Hepatocyte (in vitro differentiated cells): ENCODE results near the gene PLK5.

Source experiments
- CTCF ChIP-seq: fragments of 200-600 bp; sonication (generic); IDR thresholded peaks from 2 replicates; pipeline ENCODE4 v1.5.1; 2016; ENCODE audit warnings: antibody characterized with exemption, mild to moderate bottlenecking; ENCODE audit not compliant: poor library complexity
- EZH2 ChIP-seq: fragments of 200-600 bp; sonication (generic); IDR thresholded peaks from 2 replicates; pipeline ENCODE4 v1.6.1; 2016; ENCODE audit warnings: antibody characterized with exemption, mild to moderate bottlenecking, borderline replicate concordance
- EZH2phosphoT487 ChIP-seq: fragments of 200-600 bp; sonication (generic); IDR thresholded peaks from one replicate; pipeline ENCODE4 v1.6.1; 2018; ENCODE audit warnings: antibody characterized with exemption, mild to moderate bottlenecking, low read depth, moderate library complexity; ENCODE audit not compliant: unreplicated experiment, severe bottlenecking

- TF ChIP-seq CTCF (no peak), EZH2 (no peak), EZH2phosphoT487 (no peak)
Observed at GRCh38 chr19:1507763-1508506, 15.9 kb upstream of the PLK5 start.
